ENCODE data around the gene AFDN.

The AFDN gene

GRCh38 chr6:167791780-167792478, 34.8 kb upstream of the AFDN start:
- Histone ChIP-seq H3K9me3 (ENCODE audit: insufficient read depth, low read length, severe bottlenecking) (no peaks in the 10 kb centered on the region), H3K36me3 (ENCODE audit: insufficient read depth, low read length) (no peaks in the 10 kb centered on the region), H3K27ac (ENCODE audit: low read length) (no peak overlapping the region), H2AFZ (ENCODE audit: low read depth, low read length) (no peak overlapping the region), H3K79me2 (ENCODE audit: insufficient read depth, low read length) (no peaks in the 10 kb centered on the region), H3K4me3 (ENCODE audit: low read depth in 1 of 2, low read length in 2 of 2) (no peak overlapping the region), H3K4me2 (ENCODE audit: insufficient read depth, low read length) (no peak overlapping the region), H3K9ac (ENCODE audit: low read depth, low read length) (no peak overlapping the region), H3K4me1 (ENCODE audit: insufficient read depth, low read length) (no peaks in the 10 kb centered on the region), H3K27me3 (ENCODE audit: insufficient read depth, low read length, poor library complexity) (peaks cover 17% of the 10 kb centered on the region), H4K20me1 (ENCODE audit: insufficient read depth, low read length) (no peaks in the 10 kb centered on the region)
- TF ChIP-seq EZH2 (IDR thresholded peaks at IDR 0.05; ENCODE audit: borderline replicate concordance, low read depth, low read length, severe bottlenecking) = no peak
- TF ChIP-seq, protein P1, sequence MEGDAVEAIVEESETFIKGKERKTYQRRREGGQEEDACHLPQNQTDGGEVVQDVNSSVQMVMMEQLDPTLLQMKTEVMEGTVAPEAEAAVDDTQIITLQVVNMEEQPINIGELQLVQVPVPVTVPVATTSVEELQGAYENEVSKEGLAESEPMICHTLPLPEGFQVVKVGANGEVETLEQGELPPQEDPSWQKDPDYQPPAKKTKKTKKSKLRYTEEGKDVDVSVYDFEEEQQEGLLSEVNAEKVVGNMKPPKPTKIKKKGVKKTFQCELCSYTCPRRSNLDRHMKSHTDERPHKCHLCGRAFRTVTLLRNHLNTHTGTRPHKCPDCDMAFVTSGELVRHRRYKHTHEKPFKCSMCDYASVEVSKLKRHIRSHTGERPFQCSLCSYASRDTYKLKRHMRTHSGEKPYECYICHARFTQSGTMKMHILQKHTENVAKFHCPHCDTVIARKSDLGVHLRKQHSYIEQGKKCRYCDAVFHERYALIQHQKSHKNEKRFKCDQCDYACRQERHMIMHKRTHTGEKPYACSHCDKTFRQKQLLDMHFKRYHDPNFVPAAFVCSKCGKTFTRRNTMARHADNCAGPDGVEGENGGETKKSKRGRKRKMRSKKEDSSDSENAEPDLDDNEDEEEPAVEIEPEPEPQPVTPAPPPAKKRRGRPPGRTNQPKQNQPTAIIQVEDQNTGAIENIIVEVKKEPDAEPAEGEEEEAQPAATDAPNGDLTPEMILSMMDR (IDR thresholded peaks at IDR 0.05; ENCODE audit: borderline replicate concordance, extremely low read depth, low read length, poor library complexity, severe bottlenecking) = no peak
- DNase-seq = no peak
- no peak for ATAC-seq (ENCODE audit: insufficient read depth, low read depth)

DNA sequence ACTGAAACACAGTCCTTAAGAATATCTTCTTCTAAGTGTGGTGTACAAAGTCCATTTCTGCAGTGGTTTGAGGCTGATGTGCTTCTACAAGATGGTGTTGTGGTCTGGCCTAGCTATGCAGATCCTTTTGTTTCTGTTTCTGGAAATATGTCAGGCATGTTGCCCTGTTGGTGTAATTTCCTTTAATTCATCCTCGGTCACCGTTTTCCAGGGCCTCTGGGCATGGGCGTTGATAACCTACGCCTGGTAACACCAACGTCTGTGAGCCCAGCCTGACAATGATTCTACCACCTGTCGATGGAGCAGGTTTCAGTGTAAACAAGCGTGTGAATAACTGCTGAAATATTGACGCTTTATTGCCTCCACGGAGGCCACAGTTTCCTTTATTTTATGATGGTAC, 33.3 kb upstream of the AFDN start:
- Histone ChIP-seq H3K4me1 (ENCODE audit: insufficient read depth, low read length) (no peaks in the 10 kb centered on the region), H3K9me3 (ENCODE audit: insufficient read depth, low read length, severe bottlenecking) (no peaks in the 10 kb centered on the region), H3K4me2 (ENCODE audit: insufficient read depth, low read length) (no peak overlapping the region), H3K36me3 (ENCODE audit: insufficient read depth, low read length) (no peaks in the 10 kb centered on the region), H2AFZ (ENCODE audit: low read depth, low read length) (no peak overlapping the region), H3K27me3 (ENCODE audit: insufficient read depth, low read length, poor library complexity) (peaks cover 17% of the 10 kb centered on the region), H3K9ac (ENCODE audit: low read depth, low read length) (no peak overlapping the region), H3K79me2 (ENCODE audit: insufficient read depth, low read length) (no peaks in the 10 kb centered on the region), H3K27ac (ENCODE audit: low read length) (no peak overlapping the region), H3K4me3 (ENCODE audit: low read depth in 1 of 2, low read length in 2 of 2) (no peak overlapping the region), H4K20me1 (ENCODE audit: insufficient read depth, low read length) (no peaks in the 10 kb centered on the region; the same call in 1 of the 2 replicates)
- no peak for TF ChIP-seq EZH2 (IDR thresholded peaks at IDR 0.05; ENCODE audit: borderline replicate concordance, low read depth, low read length, severe bottlenecking)
- DNase-seq (no peak), ATAC-seq (ENCODE audit: insufficient read depth, low read depth) (no peak)

GRCh38 chr6:167794161-167795157, 32.3 kb upstream of the AFDN start:
- H3K27me3 ChIP-seq (ENCODE audit: insufficient read depth, low read length, poor library complexity) = peaks cover 17% of the 10 kb centered on the region
- H3K9ac ChIP-seq (ENCODE audit: low read depth, low read length) = no peak overlapping the region
- H3K27ac ChIP-seq (ENCODE audit: low read length) = no peak overlapping the region
- no peaks in the 10 kb centered on the region; the same call in 1 of the 2 replicates for H4K20me1 ChIP-seq (ENCODE audit: insufficient read depth, low read length)
- ATAC-seq (ENCODE audit: insufficient read depth, low read depth) = no peak
- no peak overlapping the region for H3K4me3 ChIP-seq (ENCODE audit: low read depth in 1 of 2, low read length in 2 of 2)
- H3K79me2 ChIP-seq (ENCODE audit: insufficient read depth, low read length) = no peaks in the 10 kb centered on the region
- DNase-seq = no peak
- H3K4me2 ChIP-seq (ENCODE audit: insufficient read depth, low read length) = no peak overlapping the region
- TF ChIP-seq, protein P1 (IDR thresholded peaks at IDR 0.05; ENCODE audit: borderline replicate concordance, extremely low read depth, low read length, poor library complexity, severe bottlenecking) = no peak
- no peak for TF ChIP-seq EZH2 (IDR thresholded peaks at IDR 0.05; ENCODE audit: borderline replicate concordance, low read depth, low read length, severe bottlenecking)
- no peaks in the 10 kb centered on the region for H3K36me3 ChIP-seq (ENCODE audit: insufficient read depth, low read length)
- H3K9me3 ChIP-seq (ENCODE audit: insufficient read depth, low read length, severe bottlenecking) = no peaks in the 10 kb centered on the region
- H3K4me1 ChIP-seq (ENCODE audit: insufficient read depth, low read length) = no peaks in the 10 kb centered on the region
- H2AFZ ChIP-seq (ENCODE audit: low read depth, low read length) = no peak overlapping the region

Measured in DND-41 (cell line).